OCI-LY3 (cell line): ENCODE results near the gene DLG1.

Source experiments
- EZH2phosphoT487 ChIP-seq: fragments of 200-600 bp; shearing (Covaris generic); IDR thresholded peaks from 2 replicates; pipeline ENCODE4 v1.6.1; 2018; ENCODE audit warnings: antibody characterized with exemption, mixed run types, low read depth
- TF ChIP-seq, protein P1 (sequence below): fragments of 200-600, 300-600 bp; sonication (generic); IDR thresholded peaks from 2 replicates; pipeline ENCODE4 v1.5.1; 2014; ENCODE audit warnings: antibody characterized with exemption, low read length, low read depth

DNA sequence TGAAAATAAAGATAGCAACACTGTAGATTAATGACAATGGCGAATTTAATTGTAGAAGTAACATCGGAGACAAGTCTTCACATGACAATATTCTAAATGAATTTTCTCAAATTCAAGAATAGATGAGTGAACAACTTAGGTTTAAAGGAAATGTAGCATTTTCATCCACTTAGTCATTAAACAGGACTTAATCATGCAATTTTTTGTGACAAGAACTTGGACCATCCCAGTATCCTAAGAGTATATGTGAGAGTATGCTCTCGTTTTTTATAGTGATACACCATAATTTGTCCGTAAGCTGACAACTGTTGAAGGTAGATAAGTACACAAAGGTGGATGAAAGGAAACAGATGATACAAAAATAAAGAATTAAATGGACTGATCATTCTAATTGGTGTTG, 81.5 kb downstream of the DLG1 start:
- TF ChIP-seq, protein P1, sequence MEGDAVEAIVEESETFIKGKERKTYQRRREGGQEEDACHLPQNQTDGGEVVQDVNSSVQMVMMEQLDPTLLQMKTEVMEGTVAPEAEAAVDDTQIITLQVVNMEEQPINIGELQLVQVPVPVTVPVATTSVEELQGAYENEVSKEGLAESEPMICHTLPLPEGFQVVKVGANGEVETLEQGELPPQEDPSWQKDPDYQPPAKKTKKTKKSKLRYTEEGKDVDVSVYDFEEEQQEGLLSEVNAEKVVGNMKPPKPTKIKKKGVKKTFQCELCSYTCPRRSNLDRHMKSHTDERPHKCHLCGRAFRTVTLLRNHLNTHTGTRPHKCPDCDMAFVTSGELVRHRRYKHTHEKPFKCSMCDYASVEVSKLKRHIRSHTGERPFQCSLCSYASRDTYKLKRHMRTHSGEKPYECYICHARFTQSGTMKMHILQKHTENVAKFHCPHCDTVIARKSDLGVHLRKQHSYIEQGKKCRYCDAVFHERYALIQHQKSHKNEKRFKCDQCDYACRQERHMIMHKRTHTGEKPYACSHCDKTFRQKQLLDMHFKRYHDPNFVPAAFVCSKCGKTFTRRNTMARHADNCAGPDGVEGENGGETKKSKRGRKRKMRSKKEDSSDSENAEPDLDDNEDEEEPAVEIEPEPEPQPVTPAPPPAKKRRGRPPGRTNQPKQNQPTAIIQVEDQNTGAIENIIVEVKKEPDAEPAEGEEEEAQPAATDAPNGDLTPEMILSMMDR: no peak
- TF ChIP-seq EZH2phosphoT487: no peak
